ENCODE measurements around the gene TSPAN33.

Gene TSPAN33

DNA sequence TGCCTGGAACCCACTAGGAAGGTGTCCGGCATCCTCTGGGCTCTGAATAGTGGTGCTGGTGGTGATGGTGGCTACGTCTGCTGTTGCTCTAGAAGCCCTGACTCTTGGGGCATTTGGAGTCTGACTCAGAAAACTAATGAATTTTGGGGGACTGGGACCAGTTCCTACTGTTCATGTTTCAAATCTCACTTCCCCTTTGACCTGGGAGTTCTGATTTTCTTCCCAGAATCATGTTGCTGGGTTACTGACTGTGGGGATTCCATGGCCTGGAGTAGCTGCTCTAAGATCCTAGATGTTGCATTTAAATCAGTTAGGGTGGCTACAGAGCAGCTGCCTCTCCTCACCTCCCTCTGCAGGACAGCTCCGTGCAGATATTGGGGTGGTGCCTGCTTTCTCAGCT is 3.2 kb downstream of the TSPAN33 start:
- TF ChIP-seq CEBPB (IDR thresholded peaks at IDR 0.05) (no peak), TCF12 (IDR thresholded peaks at IDR 0.05; ENCODE audit: low read depth) (no peak), CREB1 (IDR thresholded peaks at IDR 0.05; ENCODE audit: low read depth) (no peak)

DNA sequence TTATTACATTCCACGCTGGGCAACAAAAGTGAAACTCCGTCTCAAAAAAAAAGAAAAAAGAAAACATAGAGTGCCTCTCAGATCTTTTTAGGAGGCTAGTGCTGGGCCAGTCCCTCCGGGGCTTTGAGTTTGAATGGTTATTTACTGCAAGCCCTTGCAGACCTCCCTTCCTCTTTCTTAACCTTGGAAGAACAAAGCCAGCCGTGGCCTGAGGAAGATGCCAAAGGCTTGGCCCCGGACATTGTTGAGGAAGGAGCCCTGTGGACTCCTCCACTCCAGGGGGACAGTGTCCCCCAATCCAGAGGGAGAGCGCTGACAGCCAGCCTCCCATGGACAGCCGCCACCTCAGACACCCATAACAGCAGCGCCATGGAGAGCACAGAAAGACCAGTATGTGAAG is 5.0 kb downstream of the TSPAN33 start:
- no peak for TF ChIP-seq FOXM1 (IDR thresholded peaks at IDR 0.05; ENCODE audit: borderline replicate concordance, low read depth)
- TF ChIP-seq NFIC (IDR thresholded peaks at IDR 0.05): no peak
- no peak for TF ChIP-seq CREB1 (IDR thresholded peaks at IDR 0.05; ENCODE audit: low read depth)
- TF ChIP-seq, protein P1, sequence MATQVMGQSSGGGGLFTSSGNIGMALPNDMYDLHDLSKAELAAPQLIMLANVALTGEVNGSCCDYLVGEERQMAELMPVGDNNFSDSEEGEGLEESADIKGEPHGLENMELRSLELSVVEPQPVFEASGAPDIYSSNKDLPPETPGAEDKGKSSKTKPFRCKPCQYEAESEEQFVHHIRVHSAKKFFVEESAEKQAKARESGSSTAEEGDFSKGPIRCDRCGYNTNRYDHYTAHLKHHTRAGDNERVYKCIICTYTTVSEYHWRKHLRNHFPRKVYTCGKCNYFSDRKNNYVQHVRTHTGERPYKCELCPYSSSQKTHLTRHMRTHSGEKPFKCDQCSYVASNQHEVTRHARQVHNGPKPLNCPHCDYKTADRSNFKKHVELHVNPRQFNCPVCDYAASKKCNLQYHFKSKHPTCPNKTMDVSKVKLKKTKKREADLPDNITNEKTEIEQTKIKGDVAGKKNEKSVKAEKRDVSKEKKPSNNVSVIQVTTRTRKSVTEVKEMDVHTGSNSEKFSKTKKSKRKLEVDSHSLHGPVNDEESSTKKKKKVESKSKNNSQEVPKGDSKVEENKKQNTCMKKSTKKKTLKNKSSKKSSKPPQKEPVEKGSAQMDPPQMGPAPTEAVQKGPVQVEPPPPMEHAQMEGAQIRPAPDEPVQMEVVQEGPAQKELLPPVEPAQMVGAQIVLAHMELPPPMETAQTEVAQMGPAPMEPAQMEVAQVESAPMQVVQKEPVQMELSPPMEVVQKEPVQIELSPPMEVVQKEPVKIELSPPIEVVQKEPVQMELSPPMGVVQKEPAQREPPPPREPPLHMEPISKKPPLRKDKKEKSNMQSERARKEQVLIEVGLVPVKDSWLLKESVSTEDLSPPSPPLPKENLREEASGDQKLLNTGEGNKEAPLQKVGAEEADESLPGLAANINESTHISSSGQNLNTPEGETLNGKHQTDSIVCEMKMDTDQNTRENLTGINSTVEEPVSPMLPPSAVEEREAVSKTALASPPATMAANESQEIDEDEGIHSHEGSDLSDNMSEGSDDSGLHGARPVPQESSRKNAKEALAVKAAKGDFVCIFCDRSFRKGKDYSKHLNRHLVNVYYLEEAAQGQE (IDR thresholded peaks at IDR 0.05; ENCODE audit: low read depth): no peak

DNA sequence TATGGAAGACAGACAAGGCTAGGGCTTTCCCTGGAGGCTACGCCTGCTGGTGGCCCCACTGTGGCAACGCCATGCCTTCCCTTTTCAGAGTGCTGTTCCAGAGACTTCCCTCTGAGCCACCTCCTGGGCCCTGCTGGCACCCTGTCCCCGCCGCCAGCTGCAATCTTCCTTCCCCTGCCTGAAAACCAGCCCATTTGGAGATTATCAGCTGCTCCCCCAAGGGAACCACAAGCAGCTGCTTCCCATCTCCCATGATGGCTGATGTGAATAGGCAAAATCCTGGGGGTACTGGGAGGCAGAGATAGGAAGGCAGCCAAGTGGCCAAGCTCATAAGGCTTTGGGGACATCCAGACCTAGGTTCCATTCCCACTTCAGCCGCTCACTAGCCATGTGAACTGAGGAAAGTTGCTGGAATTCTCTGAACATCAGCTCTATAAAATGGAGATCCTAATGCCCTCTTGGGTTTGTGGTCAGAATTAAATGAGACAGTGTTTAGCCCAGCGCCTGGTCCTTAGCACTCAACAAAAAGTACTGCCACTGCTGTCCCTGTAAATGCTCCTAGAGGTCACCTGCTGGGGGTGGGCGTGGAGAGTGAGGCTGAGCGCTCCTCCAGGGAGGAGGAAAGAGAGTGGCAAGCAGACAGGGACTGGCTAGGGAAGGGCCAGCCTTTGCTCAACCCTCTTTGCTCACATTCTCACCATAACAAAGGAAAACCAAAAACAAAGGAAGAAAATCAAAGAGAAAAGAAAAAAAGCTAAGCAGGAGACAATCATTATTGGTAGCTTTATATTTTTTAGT is 5.9 kb downstream of the TSPAN33 start:
- TF ChIP-seq CREB1 (IDR thresholded peaks at IDR 0.05; ENCODE audit: low read depth): no peak

DNA sequence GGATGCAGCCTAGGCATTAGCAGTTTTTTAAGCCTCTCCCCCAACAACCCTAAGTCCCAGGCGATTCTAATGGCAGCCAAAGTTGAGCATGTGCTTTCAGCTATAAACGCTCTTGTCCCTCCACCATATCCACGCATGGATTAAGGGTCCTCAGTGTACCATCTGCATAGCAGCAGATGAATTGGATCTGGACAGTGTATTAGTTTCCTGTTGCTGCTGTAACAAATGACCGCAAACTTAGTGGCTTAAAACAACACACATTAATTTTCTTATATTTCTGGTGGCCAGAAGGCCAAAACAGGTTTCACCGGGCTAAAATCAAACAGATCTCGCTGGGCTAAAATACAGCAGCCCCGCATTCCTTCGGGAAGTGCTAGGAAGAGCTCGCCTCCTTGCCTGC is 13.1 kb downstream of the TSPAN33 start:
- no peak for TF ChIP-seq RAD21 (IDR thresholded peaks at IDR 0.05; ENCODE audit: low read depth)
- no peak for TF ChIP-seq TEAD4 (IDR thresholded peaks at IDR 0.05)
- no peak for TF ChIP-seq ZBTB7A (IDR thresholded peaks at IDR 0.05; ENCODE audit: low read depth)
- TF ChIP-seq, protein P1 (IDR thresholded peaks at IDR 0.05; ENCODE audit: low read depth): no peak
- TF ChIP-seq CEBPB (IDR thresholded peaks at IDR 0.05): no peak
- TF ChIP-seq FOXM1 (IDR thresholded peaks at IDR 0.05; ENCODE audit: borderline replicate concordance, low read depth): no peak
- no peak for TF ChIP-seq EP300 (IDR thresholded peaks at IDR 0.05; ENCODE audit: borderline replicate concordance)
- TF ChIP-seq CREB1 (IDR thresholded peaks at IDR 0.05; ENCODE audit: low read depth): no peak
- TF ChIP-seq, protein P2, sequence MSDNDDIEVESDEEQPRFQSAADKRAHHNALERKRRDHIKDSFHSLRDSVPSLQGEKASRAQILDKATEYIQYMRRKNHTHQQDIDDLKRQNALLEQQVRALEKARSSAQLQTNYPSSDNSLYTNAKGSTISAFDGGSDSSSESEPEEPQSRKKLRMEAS (IDR thresholded peaks at IDR 0.05): no peak
- no peak for TF ChIP-seq NFIC (IDR thresholded peaks at IDR 0.05)
- TF ChIP-seq, protein P3, sequence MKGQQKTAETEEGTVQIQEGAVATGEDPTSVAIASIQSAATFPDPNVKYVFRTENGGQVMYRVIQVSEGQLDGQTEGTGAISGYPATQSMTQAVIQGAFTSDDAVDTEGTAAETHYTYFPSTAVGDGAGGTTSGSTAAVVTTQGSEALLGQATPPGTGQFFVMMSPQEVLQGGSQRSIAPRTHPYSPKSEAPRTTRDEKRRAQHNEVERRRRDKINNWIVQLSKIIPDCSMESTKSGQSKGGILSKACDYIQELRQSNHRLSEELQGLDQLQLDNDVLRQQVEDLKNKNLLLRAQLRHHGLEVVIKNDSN (IDR thresholded peaks at IDR 0.05): no peak
- no peak for TF ChIP-seq EGR1 (IDR thresholded peaks at IDR 0.05)
- TF ChIP-seq TCF12 (IDR thresholded peaks at IDR 0.05; ENCODE audit: low read depth): no peak
- no peak for TF ChIP-seq YY1 (IDR thresholded peaks at IDR 0.05; ENCODE audit: low read depth)
- TF ChIP-seq TAF1 (IDR thresholded peaks at IDR 0.05; ENCODE audit: low read depth): no peak

DNA sequence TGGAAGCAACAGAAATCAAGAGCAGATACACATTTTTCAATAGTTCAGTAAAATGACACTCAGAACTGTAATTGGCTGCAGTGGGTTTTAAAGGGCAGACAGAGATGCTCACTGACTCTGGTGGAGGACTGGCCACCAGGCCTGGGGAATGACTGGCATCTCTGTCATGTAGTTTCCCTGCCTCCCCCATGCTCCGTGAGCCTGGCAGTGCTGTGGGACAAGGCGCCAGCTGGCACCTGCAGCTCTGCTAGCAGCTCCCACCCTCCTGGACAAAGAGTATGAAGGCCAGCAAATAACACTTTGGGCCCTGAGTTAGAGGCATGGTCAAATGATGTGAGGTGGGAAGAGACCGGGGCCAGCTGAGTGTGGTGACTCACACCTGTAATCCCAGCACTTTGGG is 15.0 kb downstream of the TSPAN33 start:
- TF ChIP-seq RAD21 (IDR thresholded peaks at IDR 0.05; ENCODE audit: low read depth): no peak
- TF ChIP-seq CREB1 (IDR thresholded peaks at IDR 0.05; ENCODE audit: low read depth): no peak
- TF ChIP-seq, protein P1 (IDR thresholded peaks at IDR 0.05; ENCODE audit: low read depth): no peak
- no peak for TF ChIP-seq FOXM1 (IDR thresholded peaks at IDR 0.05; ENCODE audit: borderline replicate concordance, low read depth)
- TF ChIP-seq, protein P3 (IDR thresholded peaks at IDR 0.05): no peak
- TF ChIP-seq YY1 (IDR thresholded peaks at IDR 0.05; ENCODE audit: low read depth): no peak
- TF ChIP-seq ZBTB7A (IDR thresholded peaks at IDR 0.05; ENCODE audit: low read depth): no peak
- TF ChIP-seq NFIC (IDR thresholded peaks at IDR 0.05): no peak
- no peak for TF ChIP-seq CEBPB (IDR thresholded peaks at IDR 0.05)
- no peak for TF ChIP-seq TEAD4 (IDR thresholded peaks at IDR 0.05)
- no peak for TF ChIP-seq EGR1 (IDR thresholded peaks at IDR 0.05)
- no peak for TF ChIP-seq TCF12 (IDR thresholded peaks at IDR 0.05; ENCODE audit: low read depth)
- no peak for TF ChIP-seq TAF1 (IDR thresholded peaks at IDR 0.05; ENCODE audit: low read depth)
- no peak for TF ChIP-seq EP300 (IDR thresholded peaks at IDR 0.05; ENCODE audit: borderline replicate concordance)
- TF ChIP-seq, protein P2 (IDR thresholded peaks at IDR 0.05): no peak

Measured in Ishikawa (cell line).